Gastrocnemius medialis (tissue), 4 donors: ENCODE results near the gene HDAC10. TPM values are rescaled to one million over a fixed set of nuclear protein-coding genes. Genes with fewer than 3 reads are reported as not detected.

Source experiments
- ATAC-seq, 2 donors: fragments of 150-250 bp; one replicate each; pipeline ENCODE4 v1.9.1; 2016
- DNase-seq, 2 donors: peaks; one replicate each; pipeline ENCODE4 v3.0.0-alpha.2; 2019
- H3K27ac ChIP-seq, 4 donors: fragments of 200-600 bp; sonication (generic); 1 replicate in 1 of 4; 2 replicates in 3 of 4; pipeline ENCODE4 v1.5.1; 2016 to 2018; ENCODE audit warnings: mild to moderate bottlenecking in 2 of 4, moderate library complexity in 1 of 4
- H3K27me3 ChIP-seq, 3 donors: fragments of 200-600 bp; sonication (generic) in 2 of 3; 1 replicate in 1 of 3; 2 replicates in 2 of 3; pipeline versions ENCODE4 v1.5.1 to v1.6.0; 2016 to 2019; ENCODE audit warnings: mild to moderate bottlenecking in 1 of 3, moderate library complexity in 1 of 3
- H3K36me3 ChIP-seq, 2 donors: fragments of 200-600 bp; sonication (generic) in 1 of 2; one replicate each; pipeline ENCODE4 v1.5.1; 2017 to 2018
- H3K4me1 ChIP-seq, 2 donors: fragments of 200-600 bp; sonication (generic) in 1 of 2; one replicate each; pipeline ENCODE4 v1.5.1; 2016 to 2017; ENCODE audit warnings: mild to moderate bottlenecking in 2 of 2
- H3K4me3 ChIP-seq, 4 donors: fragments of 200-600 bp; sonication (generic) in 3 of 4; 1 replicate in 1 of 4; 2 replicates in 3 of 4; pipeline ENCODE4 v1.5.1; 2016 to 2019; ENCODE audit warnings: mild to moderate bottlenecking in 2 of 4
- H3K9me3 ChIP-seq, 3 donors: fragments of 200-600 bp; sonication (generic) in 2 of 3; 1 replicate in 1 of 3; 2 replicates in 2 of 3; pipeline ENCODE4 v1.5.1; 2016 to 2019
- POLR2A ChIP-seq, 2 donors: fragments of 450-650 bp; IDR thresholded peaks; one replicate each; pipeline ENCODE4 v1.6.1; 2017; ENCODE audit warnings: antibody characterized with exemption in 2 of 2, mild to moderate bottlenecking in 2 of 2, moderate library complexity in 2 of 2
- in situ Hi-C, 4 donors: fragments of 200-750 bp; cut with MboI; loops; one replicate each; pipeline versions ENCODE4 v1.15.0 to v1.8.0; 2017; ENCODE audit warnings: low sequenced_read_pairs in 4 of 4
- intact Hi-C: fragments of 100-400 bp; cut with DNase I; formaldehyde crosslinking; loops from one replicate; pipeline ENCODE4 v1.15.1; 2023; ENCODE audit warnings: low total_unique reads
- total RNA-seq, 4 donors: library from RNA; depleted of rRNA; stranded (reverse); fragments of >200 nt; gene quantifications; one replicate each; pipeline versions ENCODE4 v1.1.0 to v1.2.3, GENCODE V29; 2016
- TF ChIP-seq, protein P1 (sequence below), 5 experiments: fragments of 450-650 bp in 3 of 5; fragments of 200-600 bp in 2 of 5; sonication (generic) in 2 of 5; IDR thresholded peaks in 4 of 5; conservative IDR thresholded peaks in 1 of 5; 1 replicate in 4 of 5; 2 replicates in 1 of 5; pipeline ENCODE4 v1.5.1; 2016 to 2019; ENCODE audit warnings: antibody characterized with exemption in 5 of 5, mild to moderate bottlenecking in 3 of 5, moderate library complexity in 3 of 5

The HDAC10 gene
- total RNA-seq, 4 donors from 2014 or later, result 4.1 to 24.9 (median 8.6) TPM

DNA sequence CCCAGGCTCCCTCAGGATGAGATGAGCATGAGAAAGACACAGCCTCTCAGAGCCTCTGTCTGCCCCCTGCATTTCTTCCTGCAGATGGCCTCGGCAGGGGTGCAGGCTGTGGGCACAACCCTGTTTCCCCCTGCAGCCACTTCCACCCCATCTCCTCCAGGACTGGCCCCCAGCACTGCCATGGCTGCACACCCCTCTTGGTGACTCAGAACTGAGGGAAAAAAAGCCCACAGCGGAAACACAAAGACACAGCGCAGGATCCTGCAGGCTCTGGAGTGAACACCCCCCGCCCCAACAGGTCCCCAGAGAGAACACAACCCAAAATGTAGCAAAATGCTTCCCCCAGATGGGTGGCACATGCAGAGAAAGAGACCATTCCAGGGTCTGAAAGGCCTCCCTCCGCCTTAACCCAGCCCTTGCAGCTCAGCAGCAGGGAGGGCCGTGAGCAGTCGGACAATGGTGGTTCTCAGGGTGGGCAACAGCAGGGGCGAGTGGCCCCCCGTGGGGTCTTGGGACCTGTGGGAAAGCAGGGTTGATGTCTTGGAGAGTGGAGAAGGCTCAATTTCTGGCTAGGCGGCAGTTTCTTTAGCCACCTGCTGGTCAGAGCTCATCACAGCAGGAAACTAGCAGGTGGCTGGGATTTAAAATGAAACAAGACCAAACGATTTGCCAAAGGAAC, 14.2 kb downstream of the HDAC10 start:
- in situ Hi-C loops (no loop called here), intact Hi-C loops (loop anchor here (10.0 kb wide), 1 partner anchor 198 kb away; no protein-coding TSS in a partner anchor)
- Histone ChIP-seq H3K27ac (no peak overlapping the region), H3K4me1 (peaks cover 7 to 8% of the 10 kb centered on the region in 2 donors), H3K9me3 (no peaks in the 10 kb centered on the region), H3K36me3 (peaks cover 0 to 21% of the 10 kb centered on the region in 2 donors), H3K4me3 (no peak overlapping the region), H3K27me3 (no peaks in the 10 kb centered on the region)
- no peak for DNase-seq
- TF ChIP-seq POLR2A (IDR thresholded peaks at IDR 0.05), result no peak
- TF ChIP-seq, protein P1, sequence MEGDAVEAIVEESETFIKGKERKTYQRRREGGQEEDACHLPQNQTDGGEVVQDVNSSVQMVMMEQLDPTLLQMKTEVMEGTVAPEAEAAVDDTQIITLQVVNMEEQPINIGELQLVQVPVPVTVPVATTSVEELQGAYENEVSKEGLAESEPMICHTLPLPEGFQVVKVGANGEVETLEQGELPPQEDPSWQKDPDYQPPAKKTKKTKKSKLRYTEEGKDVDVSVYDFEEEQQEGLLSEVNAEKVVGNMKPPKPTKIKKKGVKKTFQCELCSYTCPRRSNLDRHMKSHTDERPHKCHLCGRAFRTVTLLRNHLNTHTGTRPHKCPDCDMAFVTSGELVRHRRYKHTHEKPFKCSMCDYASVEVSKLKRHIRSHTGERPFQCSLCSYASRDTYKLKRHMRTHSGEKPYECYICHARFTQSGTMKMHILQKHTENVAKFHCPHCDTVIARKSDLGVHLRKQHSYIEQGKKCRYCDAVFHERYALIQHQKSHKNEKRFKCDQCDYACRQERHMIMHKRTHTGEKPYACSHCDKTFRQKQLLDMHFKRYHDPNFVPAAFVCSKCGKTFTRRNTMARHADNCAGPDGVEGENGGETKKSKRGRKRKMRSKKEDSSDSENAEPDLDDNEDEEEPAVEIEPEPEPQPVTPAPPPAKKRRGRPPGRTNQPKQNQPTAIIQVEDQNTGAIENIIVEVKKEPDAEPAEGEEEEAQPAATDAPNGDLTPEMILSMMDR (IDR thresholded peaks at IDR 0.05 in 4 of 5, conservative IDR thresholded peaks at IDR 0.05 in 1 of 5), result peak in 2 of 5 experiments; percentile 15 to 18
- no peak for ATAC-seq

DNA sequence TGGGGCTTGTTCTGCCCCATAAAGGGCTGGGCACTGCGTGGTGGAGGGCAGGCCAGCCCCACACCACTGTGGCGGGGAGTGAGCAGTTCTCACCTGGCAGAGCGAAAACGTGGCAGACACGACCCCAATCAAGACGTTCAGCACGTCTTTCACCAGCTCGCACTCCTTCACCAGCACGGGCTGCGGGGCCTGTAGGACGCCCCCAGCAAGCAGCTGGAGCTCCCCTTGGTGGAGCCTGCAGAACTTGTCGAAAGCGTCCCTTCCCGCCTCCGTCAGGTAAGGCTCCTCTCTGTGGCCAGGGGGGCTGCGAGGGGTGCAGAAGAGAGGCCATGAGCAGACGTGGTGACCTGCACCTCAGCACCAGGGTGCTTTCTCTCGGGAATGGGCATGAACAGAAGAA, 17.8 kb downstream of the HDAC10 start:
- TF ChIP-seq, protein P1 (IDR thresholded peaks at IDR 0.05 in 4 of 5, conservative IDR thresholded peaks at IDR 0.05 in 1 of 5), result no peak
- TF ChIP-seq POLR2A (IDR thresholded peaks at IDR 0.05), result no peak
- H3K9me3 ChIP-seq, result no peaks in the 10 kb centered on the region
- peaks cover 0 to 19% of the 10 kb centered on the region in 2 donors for H3K36me3 ChIP-seq
- no peaks in the 10 kb centered on the region for H3K4me1 ChIP-seq
- no peaks in the 10 kb centered on the region for H3K27me3 ChIP-seq
- intact Hi-C loops, result loop anchor here (10.0 kb wide), 1 partner anchor 202 kb away; no protein-coding TSS in a partner anchor
- no peak for ATAC-seq
- no peak overlapping the region for H3K27ac ChIP-seq
- in situ Hi-C loops, result no loop called here
- DNase-seq, result no peak
- H3K4me3 ChIP-seq, result no peak overlapping the region

DNA sequence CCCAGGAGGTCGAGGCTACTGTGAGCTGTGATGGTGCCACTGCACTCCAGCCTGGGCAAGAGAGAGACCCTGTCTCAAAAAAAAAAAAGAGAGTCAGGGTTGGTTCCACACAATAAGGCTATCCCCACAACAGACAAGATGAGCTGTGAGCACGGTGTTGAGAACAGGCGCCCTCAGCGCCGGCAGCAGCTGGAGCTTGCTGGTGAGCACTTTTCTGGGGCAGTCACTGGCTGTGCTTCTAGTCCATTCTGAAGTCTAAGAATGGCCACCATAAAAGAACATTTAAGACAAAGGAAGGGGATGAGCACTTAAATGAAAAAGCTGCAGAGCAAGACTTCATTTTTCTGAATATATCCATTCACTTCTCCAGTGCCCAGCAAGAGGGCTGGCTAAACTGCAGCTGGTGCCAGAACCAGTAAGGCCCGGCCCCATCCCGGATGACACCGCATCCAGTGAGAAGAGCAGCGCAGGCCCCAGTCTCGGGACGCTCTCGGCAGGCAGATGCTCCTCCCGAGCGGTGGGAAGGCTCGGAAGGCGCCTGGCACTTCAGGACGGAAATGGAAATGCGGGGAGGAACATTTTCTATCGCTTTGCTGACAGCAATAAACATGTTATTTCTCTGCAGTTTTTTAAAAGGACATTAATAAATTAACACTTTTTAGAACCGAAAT, 18.4 kb downstream of the HDAC10 start:
- no peak overlapping the region for H3K27ac ChIP-seq
- H3K4me1 ChIP-seq, result no peaks in the 10 kb centered on the region
- ATAC-seq (no peak), DNase-seq (no peak)
- no peak overlapping the region for H3K4me3 ChIP-seq
- in situ Hi-C loops, result no loop called here
- H3K9me3 ChIP-seq, result no peaks in the 10 kb centered on the region
- TF ChIP-seq, protein P1 (IDR thresholded peaks at IDR 0.05 in 4 of 5, conservative IDR thresholded peaks at IDR 0.05 in 1 of 5), result no peak
- no peak for TF ChIP-seq POLR2A (IDR thresholded peaks at IDR 0.05)
- peaks cover 0 to 21% of the 10 kb centered on the region in 2 donors for H3K36me3 ChIP-seq
- intact Hi-C loops, result loop anchor here (10.0 kb wide), 1 partner anchor 202 kb away; no protein-coding TSS in a partner anchor
- H3K27me3 ChIP-seq, result no peaks in the 10 kb centered on the region

DNA sequence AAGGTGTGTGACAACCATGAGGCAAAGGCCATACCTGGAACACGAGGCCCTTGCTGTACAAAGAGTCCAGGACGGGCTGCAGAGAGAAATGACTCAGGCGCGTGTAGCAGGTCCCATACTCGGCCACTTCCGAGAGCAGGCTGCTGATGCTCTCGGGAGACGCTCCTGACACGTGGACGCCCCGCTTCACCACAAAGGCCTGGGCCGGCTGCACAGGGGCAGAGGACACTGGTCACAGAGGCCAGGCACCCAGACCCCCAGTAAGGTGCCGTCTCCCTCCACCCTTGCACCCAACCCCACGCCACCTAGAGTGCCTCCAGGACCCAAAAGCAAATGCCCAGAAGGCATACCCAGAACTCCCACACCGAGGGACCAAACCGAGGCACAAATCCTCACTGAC, 21.7 kb downstream of the HDAC10 start:
- Histone ChIP-seq H3K27ac (no peak overlapping the region), H3K36me3 (peaks cover 0 to 41% of the 10 kb centered on the region in 2 donors), H3K4me3 (no peak overlapping the region), H3K4me1 (no peaks in the 10 kb centered on the region), H3K9me3 (no peaks in the 10 kb centered on the region), H3K27me3 (no peaks in the 10 kb centered on the region)
- DNase-seq (no peak), ATAC-seq (no peak)
- in situ Hi-C loops, result no loop called here
- intact Hi-C loops, result no loop called here
- TF ChIP-seq POLR2A (IDR thresholded peaks at IDR 0.05), result no peak
- TF ChIP-seq, protein P1 (IDR thresholded peaks at IDR 0.05 in 4 of 5, conservative IDR thresholded peaks at IDR 0.05 in 1 of 5), result no peak
